ENCODE data around the gene GPX2. TPM values are rescaled to one million over a fixed set of nuclear protein-coding genes. Genes with fewer than 3 reads are reported as not detected.

GPX2 gene
- total and polyA plus RNA-seq, 2 of the 4 experiments (the other 2 are of a cell fraction), result not detected

- ATAC-seq (ENCODE audit: low read depth), result peak; percentile 96
- TF ChIP-seq MAFK (IDR thresholded peaks at IDR 0.05; ENCODE audit: low read depth, low read length) (no peak), RCOR1 (IDR thresholded peaks at IDR 0.05; ENCODE audit: insufficient replicate concordance, low read length) (peak; percentile 21), RAD21 (IDR thresholded peaks at IDR 0.05; ENCODE audit: low read length) (peak; percentile 91), NFE2L2 (IDR thresholded peaks at IDR 0.05; ENCODE audit: low read depth, low read length) (no peak), USF2 (IDR thresholded peaks at IDR 0.05; ENCODE audit: low read depth, low read length) (no peak; the same call in 1 of the 2 replicates), CHD1 (IDR thresholded peaks at IDR 0.05; ENCODE audit: low read depth, low read length) (no peak), RFX5 (IDR thresholded peaks at IDR 0.05; ENCODE audit: low read depth, low read length) (0 out of 2 replicates have a peak, but pooled peaks have one; percentile 26), CEBPB (IDR thresholded peaks at IDR 0.05; ENCODE audit: low read depth, low read length) (peak; percentile 79), MXI1 (IDR thresholded peaks at IDR 0.05; ENCODE audit: borderline replicate concordance, low read depth, low read length) (peak; percentile 70; the same call in 1 of the 2 replicates), BHLHE40 (IDR thresholded peaks at IDR 0.05; ENCODE audit: low read depth, low read length) (no peak; the same call in 1 of the 2 replicates), POLR2A (IDR thresholded peaks at IDR 0.05; ENCODE audit: low read depth, low read length) (peak; percentile 21; the same call in 1 of the 2 replicates)
- TF ChIP-seq, protein P1, sequence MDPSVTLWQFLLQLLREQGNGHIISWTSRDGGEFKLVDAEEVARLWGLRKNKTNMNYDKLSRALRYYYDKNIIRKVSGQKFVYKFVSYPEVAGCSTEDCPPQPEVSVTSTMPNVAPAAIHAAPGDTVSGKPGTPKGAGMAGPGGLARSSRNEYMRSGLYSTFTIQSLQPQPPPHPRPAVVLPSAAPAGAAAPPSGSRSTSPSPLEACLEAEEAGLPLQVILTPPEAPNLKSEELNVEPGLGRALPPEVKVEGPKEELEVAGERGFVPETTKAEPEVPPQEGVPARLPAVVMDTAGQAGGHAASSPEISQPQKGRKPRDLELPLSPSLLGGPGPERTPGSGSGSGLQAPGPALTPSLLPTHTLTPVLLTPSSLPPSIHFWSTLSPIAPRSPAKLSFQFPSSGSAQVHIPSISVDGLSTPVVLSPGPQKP (IDR thresholded peaks at IDR 0.05; ENCODE audit: borderline replicate concordance, low read depth, low read length), result no peak
- TF ChIP-seq, protein P2, sequence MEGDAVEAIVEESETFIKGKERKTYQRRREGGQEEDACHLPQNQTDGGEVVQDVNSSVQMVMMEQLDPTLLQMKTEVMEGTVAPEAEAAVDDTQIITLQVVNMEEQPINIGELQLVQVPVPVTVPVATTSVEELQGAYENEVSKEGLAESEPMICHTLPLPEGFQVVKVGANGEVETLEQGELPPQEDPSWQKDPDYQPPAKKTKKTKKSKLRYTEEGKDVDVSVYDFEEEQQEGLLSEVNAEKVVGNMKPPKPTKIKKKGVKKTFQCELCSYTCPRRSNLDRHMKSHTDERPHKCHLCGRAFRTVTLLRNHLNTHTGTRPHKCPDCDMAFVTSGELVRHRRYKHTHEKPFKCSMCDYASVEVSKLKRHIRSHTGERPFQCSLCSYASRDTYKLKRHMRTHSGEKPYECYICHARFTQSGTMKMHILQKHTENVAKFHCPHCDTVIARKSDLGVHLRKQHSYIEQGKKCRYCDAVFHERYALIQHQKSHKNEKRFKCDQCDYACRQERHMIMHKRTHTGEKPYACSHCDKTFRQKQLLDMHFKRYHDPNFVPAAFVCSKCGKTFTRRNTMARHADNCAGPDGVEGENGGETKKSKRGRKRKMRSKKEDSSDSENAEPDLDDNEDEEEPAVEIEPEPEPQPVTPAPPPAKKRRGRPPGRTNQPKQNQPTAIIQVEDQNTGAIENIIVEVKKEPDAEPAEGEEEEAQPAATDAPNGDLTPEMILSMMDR (conservative IDR thresholded peaks at IDR 0.05; ENCODE audit: low read depth, low read length), result peak; percentile 98
Measured at GRCh38 chr14:64986648-64987437, 44.3 kb upstream of the GPX2 start, which contains the start of gene FNTB. FNTB (plus strand) TSS chr14:64986895; CDS start chr14:64986954, 59 bp downstream.

More at GRCh38 chr14:64986648-64987437, 44.3 kb upstream of the GPX2 start, which contains the start of gene FNTB:
- dilution Hi-C loops (cut with HindIII; ENCODE audit: low sequenced_read_pairs, unreplicated experiment), result no loop called here
- Histone ChIP-seq H3K4me2 (ENCODE audit: low read depth, low read length) (peak within 1 kb of the TSS; percentile 91), H3K9ac (ENCODE audit: low read depth, low read length) (peak within 1 kb of the TSS; percentile 81), H4K20me1 (ENCODE audit: insufficient read depth, low read length) (no peaks in the 10 kb centered on the region), H2AK5ac (ENCODE audit: low read depth, low read length) (peak within 1 kb of the TSS; percentile 51), H2BK120ac (ENCODE audit: low read depth, low read length) (peak within 1 kb of the TSS; percentile 62), H2BK15ac (ENCODE audit: low read depth, low read length) (peak within 1 kb of the TSS; percentile 23; the same call in 1 of the 3 replicates), H2AK9ac (replicated peaks; ENCODE audit: low read depth, low read length, poor library complexity) (peak within 1 kb of the TSS; percentile 81), H3K9me3 (ENCODE audit: control insufficient read depth, insufficient read depth, low read length) (no peaks in the 10 kb centered on the region), H3K18ac (ENCODE audit: low read depth, low read length) (peak within 1 kb of the TSS; percentile 60; the same call in 1 of the 2 replicates), H3K14ac (replicated peaks; ENCODE audit: low read depth, low read length) (peak within 1 kb of the TSS; percentile 76), H2BK20ac (ENCODE audit: low read depth, low read length) (no peak within 1 kb of the TSS), H3K36me3 (ENCODE audit: control insufficient read depth, insufficient read depth, low read length) (no peaks in the 10 kb centered on the region), H3K4me3 (ENCODE audit: insufficient read depth, low read depth, low read length) (peak within 1 kb of the TSS; percentile 58), H3K4me1 (ENCODE audit: control insufficient read depth, insufficient read depth, low read length) (0 out of 2 replicates have a peak, but pooled peaks cover 1% of the 10 kb centered on the region), H3K9me1 (ENCODE audit: insufficient read depth, low read length) (no peaks in the 10 kb centered on the region), H4K5ac (ENCODE audit: low read depth, low read length) (peak within 1 kb of the TSS; percentile 88), H3K23ac (ENCODE audit: low read depth, low read length) (peak within 1 kb of the TSS; percentile 74), H3K56ac (ENCODE audit: extremely low read depth, insufficient read depth, low read length) (peak within 1 kb of the TSS; percentile 77), H3K27me3 (ENCODE audit: control insufficient read depth, insufficient read depth, low read length) (peaks cover 2% of the 10 kb centered on the region; the same call in 1 of the 2 replicates), H3K79me1 (ENCODE audit: low read depth in 1 of 2, low read length in 2 of 2) (peaks cover 20 to 28% of the 10 kb centered on the region in 2 experiments), H3K4ac (ENCODE audit: low read depth, low read length) (peak within 1 kb of the TSS; percentile 88), H3K27ac (ENCODE audit: insufficient read depth, low read length) (peak within 1 kb of the TSS; percentile 77), H2BK5ac (ENCODE audit: low read depth, low read length, poor library complexity, severe bottlenecking) (peak within 1 kb of the TSS; percentile 76), H4K8ac (ENCODE audit: low read depth in 2 of 2, low read length in 2 of 2) (peak within 1 kb of the TSS; percentile 96 to 97), H4K91ac (ENCODE audit: insufficient read depth, low read depth, low read length) (peak within 1 kb of the TSS; percentile 94), H2AFZ (replicated peaks; ENCODE audit: low read length, poor library complexity) (peak within 1 kb of the TSS; percentile 90)
- no TSS peak for BruUV-seq (replicated peaks)
- 1% methylated on average over 33 of the region's 65 CpGs; no CpG with 5 or more reads in 1 of the 2 experiments for WGBS, 2 experiments (ENCODE audit: extremely low coverage in 2 of 2, insufficient read length in 1 of 2)
- in situ Hi-C loops (cut with MboI; ENCODE audit: low sequenced_read_pairs), result no loop called here
- CTCF ChIA-PET, result interaction anchor here (0.6 to 3.4 kb wide), 11 partner anchors 12 to 838 kb away, joined by 3 to 34 read pairs (median 4); no protein-coding TSS in a partner anchor
- peak; percentile 97 for DNase-seq
- intact Hi-C loops (cut with micrococcal nuclease), result loop anchor here (1.0 to 5.0 kb wide), 3 partner anchors 33 to 425 kb away; partner anchors contain the start of gene FUT8
- POLR2A ChIA-PET (ENCODE audit: unreplicated experiment), result interaction anchor here (0.5 kb wide), 1 partner anchor 81 kb away, joined by 3 read pairs; no protein-coding TSS in a partner anchor
